Eye (tissue), 1 donor: ENCODE results near the gene PDE6H.

ENCODE experiments used
- DNase-seq: peaks from one replicate; pipeline ENCODE4 v3.0.0-alpha.2; 2015

PDE6H gene

DNA sequence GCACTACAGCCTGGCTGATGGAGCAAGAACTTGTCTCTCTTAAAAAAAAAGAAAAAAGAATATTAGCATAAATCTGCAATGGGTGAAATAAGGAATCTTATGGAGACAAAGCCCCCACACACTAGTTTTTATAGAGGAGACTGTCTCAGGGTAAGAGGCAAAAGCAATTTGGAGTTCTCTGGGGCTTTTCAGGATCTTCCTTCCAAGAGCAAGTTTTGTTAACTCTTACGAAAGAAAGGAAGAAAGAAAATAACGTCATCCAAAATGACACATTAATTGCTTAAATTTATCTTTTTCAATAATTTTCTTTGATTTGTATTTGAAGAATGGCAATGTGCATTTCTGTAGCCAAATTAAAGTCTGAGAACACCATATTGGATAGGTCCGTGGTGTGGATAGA, 3.8 kb downstream of the PDE6H start:
- no peak for DNase-seq

- no peak for DNase-seq
Measured at GRCh38 chr12:14979468-14979867, 6.6 kb downstream of the PDE6H start.

DNA sequence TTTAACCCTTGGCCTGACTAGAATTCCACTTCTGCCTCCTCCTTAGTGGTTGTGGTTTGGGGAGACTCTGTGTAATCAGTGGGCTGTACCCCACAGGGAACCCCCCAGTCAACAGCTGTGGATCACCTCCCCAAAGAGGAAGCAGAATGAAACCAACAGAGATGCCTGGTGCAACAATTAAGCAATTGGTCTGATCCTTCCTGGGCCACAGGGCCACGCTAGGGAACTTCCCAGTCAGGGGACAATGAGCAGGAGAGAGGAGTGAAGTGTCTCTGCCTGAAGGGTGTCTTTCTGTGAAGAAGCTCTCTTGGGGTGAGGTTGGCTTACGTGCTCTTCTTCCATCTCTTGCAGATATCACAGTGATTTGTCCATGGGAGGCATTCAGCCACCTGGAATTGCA, 8.2 kb downstream of the PDE6H start:
- DNase-seq = no peak

DNA sequence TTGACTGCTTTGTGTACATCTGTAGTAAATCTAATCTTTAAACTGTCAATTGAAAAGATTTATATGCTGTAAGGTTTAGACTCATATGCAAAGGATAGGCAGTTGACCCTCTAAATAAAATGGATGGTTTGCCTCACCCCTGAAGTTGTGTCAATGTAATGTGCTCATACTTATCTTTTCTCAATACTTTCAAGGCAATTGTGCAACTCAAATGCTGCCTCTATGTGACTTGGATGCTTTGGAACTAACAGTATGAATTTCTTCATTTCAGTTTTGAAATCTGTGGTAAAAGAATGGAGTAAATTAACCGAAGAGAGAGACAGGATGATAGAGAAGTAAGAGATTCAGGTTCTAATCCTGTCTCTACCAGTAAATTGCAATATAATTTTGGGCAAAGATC, 9.7 kb downstream of the PDE6H start:
- DNase-seq = no peak

DNA sequence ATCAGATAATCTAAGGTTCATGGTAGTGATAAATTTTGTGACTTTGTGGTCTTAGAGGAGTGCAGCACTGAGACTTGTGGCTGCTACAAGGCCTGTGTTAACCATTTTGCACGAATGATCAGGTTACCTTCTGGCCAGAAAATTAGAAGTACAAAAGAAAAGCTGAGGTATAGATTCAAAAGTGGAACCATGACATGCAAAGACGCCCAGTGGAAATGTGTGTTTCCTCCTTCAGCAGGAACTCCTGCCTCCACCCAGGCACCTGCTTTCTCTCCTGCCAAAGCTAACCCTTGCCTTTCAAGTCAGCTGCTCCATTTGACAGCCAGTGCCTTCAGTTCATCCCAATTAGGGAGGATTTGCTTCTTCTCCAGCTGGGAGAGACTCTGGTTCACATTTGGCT, 10.1 kb downstream of the PDE6H start:
- no peak for DNase-seq

DNA sequence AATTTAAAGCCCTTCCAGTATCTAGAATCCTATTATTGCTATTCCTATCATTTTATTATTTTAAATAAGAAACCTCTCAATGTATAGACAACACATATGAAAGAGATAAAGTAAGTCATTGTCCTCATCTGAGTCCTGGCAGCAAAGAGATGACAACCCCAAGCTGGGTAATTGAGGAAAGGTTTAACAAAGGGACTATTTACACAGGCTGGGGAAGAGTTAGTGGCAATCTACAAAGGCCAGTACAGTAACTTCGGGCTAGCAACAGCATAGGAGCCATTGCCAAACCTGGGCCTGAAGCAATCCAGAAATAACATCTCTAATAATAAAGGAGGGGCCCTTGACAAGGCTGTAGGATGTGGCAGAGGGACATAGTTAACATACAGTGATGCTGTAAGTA, 11.2 kb downstream of the PDE6H start:
- DNase-seq = no peak

GRCh38 chr12:14984766-14985285, 12.0 kb downstream of the PDE6H start:
- no peak for DNase-seq

DNA sequence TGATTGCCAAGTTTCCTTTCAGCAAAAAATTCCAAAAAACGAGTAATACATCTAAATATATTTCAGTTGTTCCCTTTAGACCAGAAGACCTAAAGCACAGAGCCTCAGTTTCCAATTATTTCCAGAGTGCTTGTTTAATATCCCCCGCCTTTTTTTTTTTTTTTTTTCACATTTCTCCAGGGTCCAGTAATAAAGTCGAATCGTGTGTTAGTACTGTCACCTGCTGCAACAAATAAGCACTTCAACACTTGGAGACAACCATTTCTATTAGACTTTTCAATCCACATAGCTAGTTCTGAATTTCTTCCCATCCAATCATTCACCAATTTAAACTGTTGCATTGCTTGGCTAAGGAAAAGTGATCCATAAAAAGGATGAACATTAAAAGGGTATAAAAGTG, 13.6 kb downstream of the PDE6H start:
- DNase-seq = no peak

DNA sequence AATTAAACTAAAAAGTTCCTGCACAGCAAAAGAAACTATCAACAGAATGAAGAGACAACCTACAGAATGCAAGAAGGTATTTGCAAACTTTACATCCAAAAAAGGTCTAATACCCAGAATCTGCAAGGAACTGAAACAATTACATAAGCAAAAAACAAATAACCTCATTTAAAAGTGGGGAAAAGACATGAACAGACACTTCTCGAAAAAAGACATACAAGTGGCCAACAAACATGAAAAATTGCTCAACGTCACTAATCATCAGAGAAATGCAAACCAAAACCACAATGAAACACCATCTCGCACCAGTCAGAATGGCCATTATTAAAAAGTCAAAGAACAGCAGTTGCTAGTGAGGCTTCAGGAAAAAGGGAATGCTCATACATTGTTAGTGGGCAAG, 15.2 kb downstream of the PDE6H start:
- no peak for DNase-seq

DNA sequence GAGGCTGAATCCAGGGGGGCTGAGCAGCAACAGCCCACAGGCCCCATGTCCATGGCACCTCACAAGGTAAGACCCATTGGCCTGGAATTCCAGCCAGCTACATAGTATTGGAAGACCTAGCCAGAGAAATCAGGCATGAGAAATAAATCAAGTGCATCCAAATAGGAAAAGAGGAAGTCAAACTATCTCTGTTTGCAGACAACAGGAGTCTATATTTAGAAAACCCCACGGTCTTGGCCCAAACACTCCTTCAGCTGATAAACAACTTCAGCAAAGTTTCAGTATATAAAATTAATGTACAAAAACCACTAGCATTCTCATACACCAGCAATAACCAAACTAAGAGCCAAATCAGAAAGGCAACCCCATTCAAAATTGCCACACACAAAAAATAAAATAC, 16.9 kb downstream of the PDE6H start:
- no peak for DNase-seq

- no peak for DNase-seq
Measured at GRCh38 chr12:14991069-14991468, 18.2 kb downstream of the PDE6H start.

GRCh38 chr12:14992673-14993072, 19.8 kb downstream of the PDE6H start:
- no peak for DNase-seq

- no peak for DNase-seq
Measured at GRCh38 chr12:14993117-14993516, 20.3 kb downstream of the PDE6H start.

- no peak for DNase-seq
Measured at GRCh38 chr12:14993537-14994266, 20.9 kb downstream of the PDE6H start.

- no peak for DNase-seq
Measured at GRCh38 chr12:14994610-14995009, 21.8 kb downstream of the PDE6H start.

GRCh38 chr12:14995583-14996425, 23.0 kb downstream of the PDE6H start:
- DNase-seq = peak; percentile 81

DNA sequence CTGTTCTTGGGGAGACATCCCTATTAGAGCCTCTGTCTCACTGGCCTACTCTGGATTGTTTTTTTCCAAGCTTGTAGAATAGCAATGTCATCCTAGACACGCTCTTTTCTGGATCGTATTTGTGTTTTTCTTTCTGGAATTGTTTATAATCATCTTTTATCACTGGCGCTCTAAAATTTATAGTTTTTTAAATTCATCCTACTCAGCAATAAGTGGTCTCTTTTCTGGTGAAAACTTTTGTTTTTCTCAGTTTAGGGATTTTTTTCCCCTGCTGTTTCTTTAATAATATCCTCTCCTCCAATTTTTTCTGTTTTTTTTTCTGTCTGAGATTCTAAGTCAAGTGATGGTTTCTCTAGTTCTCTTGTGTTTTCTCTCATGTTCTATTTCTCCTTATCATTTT, 25.2 kb downstream of the PDE6H start:
- DNase-seq = no peak

- DNase-seq = no peak
Measured at GRCh38 chr12:14999021-14999694, 26.3 kb downstream of the PDE6H start.

- no peak for DNase-seq
Measured at GRCh38 chr12:14999695-15000365, 27.0 kb downstream of the PDE6H start.

DNA sequence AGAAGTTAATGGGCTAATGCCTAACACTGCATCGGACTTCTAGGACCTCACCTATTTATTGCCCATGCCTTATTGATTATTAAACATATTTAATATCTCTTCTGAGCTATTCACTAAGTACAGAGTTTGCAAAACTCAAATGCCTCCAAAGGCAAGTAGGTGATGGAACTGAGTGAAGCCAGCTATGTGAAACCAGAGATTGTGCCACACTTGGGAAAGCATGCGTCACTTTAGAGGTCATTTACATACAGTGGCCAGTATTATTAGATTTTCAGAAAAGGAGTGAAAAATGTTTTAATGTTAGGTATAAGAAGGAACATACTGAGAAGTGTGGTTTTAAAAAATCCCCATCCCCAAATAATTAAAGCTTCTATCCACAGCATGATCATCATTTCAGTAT, 27.7 kb downstream of the PDE6H start:
- DNase-seq = no peak

DNA sequence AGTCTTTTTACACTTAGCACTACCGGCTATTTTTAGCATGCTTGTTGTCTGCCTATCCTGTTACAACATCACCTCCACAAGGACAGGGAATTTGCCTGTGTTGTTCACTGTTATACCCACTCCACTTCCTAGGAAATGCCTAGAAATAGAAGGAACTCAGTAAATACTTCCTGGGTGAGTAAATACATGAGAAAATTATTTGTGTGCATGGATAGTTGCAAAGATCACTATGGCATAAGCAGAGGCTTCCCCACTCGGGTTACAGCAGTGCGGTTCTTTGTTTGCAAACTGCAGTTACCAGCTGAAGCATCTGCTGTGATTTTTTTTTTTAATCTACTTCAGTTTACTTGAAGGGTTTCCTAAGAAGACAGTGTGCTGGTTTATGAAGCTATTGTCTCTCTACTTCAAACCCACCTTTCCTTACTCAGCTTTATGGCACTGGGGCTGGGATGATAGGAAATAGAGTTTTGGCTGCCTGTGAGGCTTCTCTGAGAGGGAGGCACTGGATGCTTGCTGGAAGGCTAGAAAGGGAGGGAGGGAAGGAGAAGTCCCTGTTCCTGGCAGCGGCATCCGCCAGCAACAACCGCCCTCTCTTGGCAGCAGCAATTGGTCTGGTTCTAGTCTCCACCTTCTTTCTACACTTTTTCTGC, 29.0 kb downstream of the PDE6H start:
- peak; percentile 73 for DNase-seq

- DNase-seq = no peak
Measured at GRCh38 chr12:15004421-15004820, 31.6 kb downstream of the PDE6H start.

GRCh38 chr12:15005064-15005463, 32.2 kb downstream of the PDE6H start:
- no peak for DNase-seq
